ENCODE measurements around the gene NUDT1.
A peak's percentile ranks its signal among the peaks of the same experiment; 100 is the strongest.
"Not testable (repeated sequence)": the region's sequence is repeated elsewhere in the genome, so short reads cannot be mapped to it uniquely, and the experiment has no call there.

NUDT1 gene

DNA sequence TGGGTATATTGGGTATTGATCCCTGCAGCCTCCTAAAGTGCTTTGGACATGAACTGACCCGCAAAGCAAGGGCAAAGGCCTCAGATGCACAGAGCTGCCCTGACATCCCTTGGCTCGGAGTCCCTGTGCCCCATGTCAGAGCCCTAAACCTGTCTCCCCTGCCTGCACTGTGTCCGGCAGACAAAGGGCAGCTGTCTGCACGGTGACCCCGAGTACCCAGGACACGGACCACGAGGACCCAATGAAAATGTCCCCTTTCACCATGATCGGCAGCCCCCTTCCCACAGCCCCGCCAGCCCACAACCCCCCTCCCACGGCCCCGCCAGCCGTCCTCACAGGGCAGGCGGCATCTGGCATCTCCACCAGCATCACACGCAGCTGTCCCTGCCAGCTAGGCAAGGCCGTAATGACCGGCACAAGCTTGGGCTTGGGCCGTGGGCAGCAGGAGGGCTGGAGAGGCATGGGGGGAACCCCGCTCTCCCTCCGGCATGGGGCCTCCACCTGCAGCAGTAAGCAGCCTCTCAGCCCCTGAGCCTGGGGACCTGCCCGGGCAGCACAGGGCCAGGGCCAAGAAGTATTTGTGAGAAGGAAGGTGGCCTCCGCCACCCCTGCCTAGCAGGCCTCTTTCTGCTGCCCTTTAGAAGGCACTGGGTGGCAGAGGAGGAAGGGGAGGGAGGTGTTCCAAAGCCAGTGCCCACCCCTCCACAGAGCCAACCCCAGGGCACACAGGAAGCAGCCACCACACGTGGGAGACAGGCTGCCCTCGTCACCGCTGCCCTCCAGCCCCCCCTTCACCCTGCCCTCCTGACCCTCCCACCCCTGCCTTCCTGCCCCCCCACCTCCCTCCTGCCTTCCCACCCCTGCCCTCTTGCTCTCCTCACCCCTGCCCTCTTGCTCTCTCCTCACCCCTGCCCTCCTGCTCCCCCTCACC lies 10.1 kb downstream of the NUDT1 start:
- peak; percentile 39 for DNase-seq

GRCh38 chr7:2253021-2253420 lies 11.0 kb downstream of the NUDT1 start:
- no peak for DNase-seq

DNA sequence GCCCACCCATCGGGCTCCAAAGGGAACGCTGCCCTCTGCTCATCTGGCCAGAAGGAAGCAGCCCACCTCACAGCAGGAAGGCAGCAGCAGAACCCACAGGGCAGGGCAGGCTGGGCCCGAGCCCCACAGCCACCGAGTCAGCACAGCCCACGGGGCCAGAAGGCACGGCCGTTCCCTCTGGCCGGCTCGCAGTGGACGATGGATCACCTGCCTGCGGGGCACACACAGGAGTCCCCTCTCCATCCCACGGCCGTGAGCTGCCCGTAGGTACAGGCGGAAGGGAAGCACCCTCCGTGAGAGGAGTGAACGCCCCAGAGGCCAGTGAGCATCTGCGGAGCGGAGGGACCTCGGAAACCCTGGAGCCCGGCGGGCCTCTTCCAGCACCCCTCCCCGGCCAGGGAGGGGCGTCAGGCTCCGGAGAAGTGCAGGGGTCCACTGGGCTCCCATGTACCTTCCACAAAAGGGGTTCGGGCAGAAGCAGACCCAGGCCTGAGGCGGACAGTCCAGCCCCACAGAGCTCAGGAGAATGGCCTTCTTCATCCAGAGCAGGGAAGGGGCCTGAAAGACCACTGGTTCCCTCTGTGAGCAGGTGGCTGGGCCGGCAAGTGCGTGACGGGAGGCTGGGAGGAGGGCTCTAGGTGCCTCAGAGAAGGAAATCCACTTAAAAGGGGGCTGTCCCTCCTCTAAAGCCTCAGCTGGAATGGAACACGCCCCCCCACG lies 11.7 kb downstream of the NUDT1 start:
- DNase-seq, result no peak

DNA sequence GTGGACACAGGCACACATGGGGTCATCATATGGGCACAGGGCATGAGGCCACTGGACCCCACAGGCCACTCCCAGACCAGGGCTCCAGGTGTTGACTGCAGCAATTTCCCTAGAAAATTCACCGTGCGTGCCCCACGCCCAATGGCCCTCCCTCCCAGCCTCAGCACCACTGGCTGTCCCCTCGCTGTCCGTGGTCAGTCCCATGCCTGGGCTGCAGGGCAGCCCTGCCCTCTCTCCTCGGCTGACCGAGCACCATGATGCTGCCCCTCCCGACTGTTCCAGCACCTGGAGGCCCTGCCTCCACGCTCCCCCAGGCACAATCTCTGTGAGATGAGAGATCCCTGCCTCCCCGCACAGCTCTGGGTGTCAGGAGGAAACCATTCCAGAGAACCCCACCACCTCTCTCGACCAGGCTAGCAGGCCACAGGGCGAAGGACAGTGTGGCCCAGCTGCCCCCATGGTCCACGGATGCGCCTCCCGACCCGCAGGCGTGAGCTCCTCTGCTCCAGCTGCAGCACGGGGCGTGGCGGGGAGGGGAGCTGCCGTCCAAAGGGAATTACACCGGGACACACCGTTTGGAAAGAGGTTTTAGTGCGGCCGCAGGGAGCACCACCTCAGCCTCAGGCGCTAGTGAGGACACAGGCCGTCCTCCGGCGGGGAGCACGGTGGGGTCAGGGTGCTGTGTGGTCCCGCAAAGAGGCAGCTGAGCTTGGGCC lies 12.6 kb downstream of the NUDT1 start:
- DNase-seq, result no peak

GRCh38 chr7:2255145-2256139 lies 13.4 kb downstream of the NUDT1 start:
- no peak for DNase-seq

GRCh38 chr7:2256306-2257045 lies 14.4 kb downstream of the NUDT1 start:
- DNase-seq, result no peak

DNA sequence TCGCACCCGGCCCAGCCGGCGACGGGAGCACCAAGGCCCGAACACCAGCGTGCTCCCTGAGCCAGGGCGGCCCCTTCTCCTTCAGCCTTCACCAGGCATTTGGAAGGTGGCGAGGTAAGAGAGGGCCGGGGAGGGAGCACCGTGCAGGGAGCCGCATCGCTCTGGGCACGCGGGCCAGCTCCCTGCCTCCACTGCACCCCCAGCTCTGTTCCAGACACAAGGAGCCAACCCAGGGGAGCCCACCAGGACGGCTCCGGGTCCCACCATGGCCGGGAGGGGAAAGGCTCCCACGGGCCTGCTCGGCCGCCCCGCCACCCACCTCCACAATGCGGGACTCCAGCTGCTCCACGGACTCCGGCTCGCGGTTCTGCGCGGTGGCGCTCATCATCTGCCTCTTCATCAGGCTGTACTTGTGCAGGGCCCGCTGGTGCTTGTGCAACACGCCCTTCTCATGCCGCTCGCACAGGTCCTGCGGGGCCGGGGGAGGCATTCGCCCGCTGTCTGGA lies 15.1 kb downstream of the NUDT1 start:
- DNase-seq, result no peak

DNA sequence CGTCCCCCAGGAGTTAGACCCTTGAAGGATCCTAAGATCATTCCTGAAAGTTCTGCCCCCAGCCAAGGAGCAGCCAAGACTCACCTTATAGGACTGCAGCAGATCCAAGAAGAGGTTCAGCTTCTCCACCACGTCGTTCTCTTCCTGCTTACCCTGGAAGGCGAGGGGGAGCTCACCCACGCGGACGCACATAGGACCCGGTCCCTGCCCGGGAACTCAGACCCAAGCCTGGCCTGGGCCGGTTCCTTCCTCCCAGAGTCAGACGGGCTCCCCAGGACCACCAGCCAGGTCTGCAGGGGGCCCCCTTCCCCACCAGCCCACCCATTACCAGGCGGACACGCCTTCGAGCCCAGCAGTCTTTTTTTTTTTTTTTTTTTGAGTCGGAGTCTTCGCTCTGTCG lies 15.6 kb downstream of the NUDT1 start:
- DNase-seq, result no peak

- DNase-seq, result no peak
These were observed 16.8 kb downstream of the NUDT1 start for GRCh38 chr7:2258661-2259365.

DNA sequence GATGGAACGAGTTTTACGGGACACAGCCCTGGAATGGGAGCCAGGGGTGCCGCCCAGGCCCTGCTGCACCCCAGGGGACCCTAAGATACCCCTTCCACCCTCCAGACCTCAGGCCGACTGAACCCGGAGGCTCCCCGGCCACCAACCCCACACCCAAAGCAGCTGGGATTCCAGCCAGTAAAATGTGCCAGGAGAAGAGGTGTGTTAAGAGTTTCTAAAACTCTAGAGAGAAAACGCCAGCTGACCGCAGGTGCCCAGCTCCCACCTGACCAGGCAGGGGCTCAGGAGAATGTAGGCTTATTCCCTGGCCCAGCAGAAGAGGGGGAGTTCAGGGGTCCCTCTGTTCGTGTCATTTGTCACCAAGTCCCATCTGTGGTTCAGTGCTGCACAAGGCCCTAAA lies 17.5 kb downstream of the NUDT1 start:
- no peak for DNase-seq

DNA sequence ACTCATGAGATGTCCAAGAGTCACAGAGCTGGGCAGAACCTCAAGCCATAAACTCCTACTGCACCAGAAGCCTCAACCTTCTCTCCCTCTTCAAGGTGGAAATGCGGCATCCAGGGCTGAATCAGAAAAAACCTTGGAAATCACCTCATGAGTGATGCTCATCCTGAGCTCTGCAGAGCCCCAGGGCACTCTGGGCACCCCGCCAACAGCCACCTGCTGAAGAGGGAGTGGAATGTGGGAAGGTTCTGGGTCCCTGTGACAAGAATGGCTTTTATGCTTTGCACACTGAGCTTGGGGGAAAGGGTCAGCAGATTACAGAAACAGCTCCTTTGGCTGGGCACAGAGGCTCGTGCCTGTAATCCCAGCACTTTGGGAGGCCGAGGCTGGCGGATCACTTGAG lies 18.8 kb downstream of the NUDT1 start:
- DNase-seq, result no peak

DNA sequence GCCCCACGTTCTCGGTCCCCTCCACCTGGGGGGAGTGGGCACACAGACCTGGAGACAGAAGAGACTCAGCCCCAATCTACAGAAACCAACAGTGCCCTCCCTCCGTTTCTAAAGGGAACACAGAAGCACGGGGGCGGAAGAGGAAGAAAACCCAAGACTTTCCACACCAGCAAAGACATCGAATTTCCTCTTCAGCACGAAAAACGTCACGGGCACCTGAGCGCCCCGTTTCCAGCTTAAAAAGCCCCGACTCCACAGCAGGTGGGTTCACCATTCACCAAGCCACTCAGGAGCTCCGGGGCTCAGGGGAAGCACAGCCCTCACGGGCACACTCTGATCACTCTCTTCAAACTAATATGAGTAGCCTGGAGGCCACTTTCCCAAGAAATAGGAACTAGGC lies 19.6 kb downstream of the NUDT1 start:
- peak; percentile 30 for DNase-seq

DNA sequence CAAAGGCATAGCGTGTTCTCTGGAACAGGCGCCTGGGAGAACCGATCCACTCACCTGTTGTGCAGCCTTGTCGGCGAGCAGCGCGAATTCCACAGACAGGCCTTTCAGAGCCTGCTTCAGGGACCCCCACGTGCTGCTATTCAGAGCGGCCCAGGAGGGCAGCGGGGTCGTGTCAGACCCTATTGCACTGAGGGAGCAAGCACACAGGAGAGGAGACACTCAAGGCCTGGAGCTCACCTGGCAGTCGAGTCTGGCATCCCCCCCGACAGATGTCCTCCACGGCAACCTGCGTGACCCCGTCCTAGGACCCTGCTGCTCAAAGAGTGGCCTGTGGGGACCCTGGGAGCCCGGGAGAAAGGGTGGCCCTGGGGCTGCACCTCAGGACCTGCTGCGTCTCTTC lies 21.1 kb downstream of the NUDT1 start:
- no peak for DNase-seq

DNA sequence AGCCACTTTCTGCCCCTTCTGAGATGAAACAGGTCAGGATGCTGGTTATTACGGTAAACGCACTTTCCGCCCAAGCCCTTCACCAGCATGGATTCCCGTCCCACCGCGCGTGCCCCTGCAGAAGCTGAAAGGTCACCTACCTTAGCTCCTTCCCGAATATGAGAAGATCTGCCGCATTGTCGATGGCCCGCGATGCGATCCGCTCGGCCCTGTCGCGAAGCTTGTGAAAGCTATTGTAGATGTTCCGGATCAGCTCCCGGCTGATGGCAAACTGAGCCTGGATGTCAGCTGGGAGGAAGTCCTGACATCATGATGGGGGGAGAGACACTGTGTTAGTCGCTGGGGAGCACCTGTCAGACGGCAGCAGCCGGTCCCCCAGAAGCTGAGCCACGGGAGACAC lies 22.1 kb downstream of the NUDT1 start:
- DNase-seq, result no peak

DNA sequence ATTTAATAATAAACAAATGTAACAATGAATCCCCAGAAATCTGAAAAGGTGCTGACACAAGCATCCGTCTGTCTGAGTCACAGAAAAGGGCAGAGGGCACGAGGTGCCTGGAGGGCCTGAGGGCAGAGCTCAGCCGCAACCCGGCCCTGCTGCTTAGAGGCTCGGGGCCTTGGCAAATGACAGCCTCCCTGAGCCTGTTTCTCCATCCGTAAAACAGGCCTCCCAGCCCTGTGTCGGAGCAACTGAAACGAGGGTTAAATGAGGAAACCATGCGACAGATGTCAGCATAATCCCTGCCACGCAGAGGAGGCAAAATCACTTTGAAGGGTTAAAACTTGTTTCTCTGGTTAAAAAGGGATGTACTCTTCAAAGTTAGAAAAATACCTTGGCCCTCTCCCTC lies 24.9 kb downstream of the NUDT1 start:
- no peak for DNase-seq

GRCh38 chr7:2269089-2269990 lies 27.3 kb downstream of the NUDT1 start:
- not testable (repeated sequence) for DNase-seq

- no peak for DNase-seq
These were observed 28.0 kb downstream of the NUDT1 start for GRCh38 chr7:2269991-2270460.

GRCh38 chr7:2270495-2270894 lies 28.5 kb downstream of the NUDT1 start:
- no peak for DNase-seq

DNA sequence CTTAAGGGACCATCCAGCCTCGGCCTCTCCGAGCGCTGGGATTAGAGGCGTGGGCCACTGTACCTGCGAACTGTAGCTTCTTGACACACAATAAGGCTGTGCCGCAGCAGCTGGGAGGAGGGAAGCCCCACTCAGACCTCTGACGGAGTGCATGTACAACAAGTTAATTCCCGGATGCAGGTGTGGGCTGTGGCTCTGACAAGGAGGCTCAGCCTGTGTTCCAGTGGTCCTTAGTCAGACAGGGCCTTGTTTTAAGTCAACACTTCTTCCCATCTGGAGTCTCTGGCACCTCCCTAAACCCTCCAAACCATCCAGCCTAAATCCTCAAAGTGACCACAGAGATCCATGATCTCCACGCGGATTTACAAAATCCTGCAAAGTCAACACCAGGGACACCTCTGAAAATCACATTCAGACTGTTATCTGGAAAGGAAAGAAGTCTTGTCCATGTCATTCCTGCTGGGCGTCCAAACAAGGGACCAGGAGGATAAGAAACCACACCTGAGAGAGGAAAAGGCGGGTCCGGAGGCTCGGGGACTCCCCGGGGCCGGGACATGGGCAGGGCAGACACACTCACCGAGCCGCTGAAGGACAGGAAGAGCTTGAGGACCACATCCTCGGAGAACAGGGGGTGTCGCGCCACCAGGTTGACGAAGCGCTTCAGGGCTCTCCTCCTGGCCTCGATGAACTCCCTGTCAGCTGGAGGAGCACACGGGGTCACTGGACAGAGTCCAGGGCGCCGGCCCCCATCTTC lies 29.4 kb downstream of the NUDT1 start:
- DNase-seq, result no peak
